ENCODE measurements around the gene PIM1. TPM values are rescaled to one million over a fixed set of nuclear protein-coding genes. Genes with fewer than 3 reads are reported as not detected.
"Not testable (repeated sequence)": the region's sequence is repeated elsewhere in the genome, so short reads cannot be mapped to it uniquely, and the experiment has no call there.

The PIM1 gene
- total RNA-seq, 2 experiments from 2014 or later = 24.7 to 31.4 TPM

- peak; percentile 37 for DNase-seq (ENCODE audit: low spot score)
- no peak overlapping the region for H3K27ac ChIP-seq (ENCODE audit: low read depth, low read length, poor library complexity, severe bottlenecking)
- TF ChIP-seq CTCF (conservative IDR thresholded peaks at IDR 0.05; ENCODE audit: low read length) = no peak
- no peak for TF ChIP-seq EZH2phosphoT487 (IDR thresholded peaks at IDR 0.05; ENCODE audit: borderline replicate concordance, low read depth, low read length)
- no peaks in the 10 kb centered on the region for H3K9me3 ChIP-seq (ENCODE audit: low read length)
- no peaks in the 10 kb centered on the region for H3K79me2 ChIP-seq (ENCODE audit: insufficient read depth, low read depth, low read length)
- no peaks in the 10 kb centered on the region for H3K9me2 ChIP-seq (ENCODE audit: insufficient read depth, low read length)
- BruUV-seq (replicated peaks) = no TSS peak
- H3K4me3 ChIP-seq (ENCODE audit: low read depth, low read length, poor library complexity, severe bottlenecking) = no peak overlapping the region
- H3K4me2 ChIP-seq (ENCODE audit: low read length) = no peak overlapping the region
- POLR2A ChIA-PET = no interaction called here
- H3K4me1 ChIP-seq (ENCODE audit: insufficient read depth, low read length, poor library complexity, severe bottlenecking) = no peaks in the 10 kb centered on the region
- intact Hi-C loops (cut with micrococcal nuclease; ENCODE audit: unreplicated experiment) = no loop called here
- no peaks in the 10 kb centered on the region for H4K20me1 ChIP-seq (ENCODE audit: insufficient read depth, low read length)
- CTCF ChIA-PET (ENCODE audit: unreplicated experiment) = no interaction called here
- no peak overlapping the region for H2AFZ ChIP-seq (ENCODE audit: low read length)
- no peaks in the 10 kb centered on the region for H3K36me3 ChIP-seq (ENCODE audit: insufficient read depth, low read length)
Observed at GRCh38 chr6:37182736-37183590, 13.0 kb downstream of the PIM1 start.

- DNase-seq (ENCODE audit: low spot score); H3K4me2 ChIP-seq (ENCODE audit: low read length); H2AFZ ChIP-seq (ENCODE audit: low read length); H3K9me2 ChIP-seq (ENCODE audit: insufficient read depth, low read length); H3K27ac ChIP-seq (ENCODE audit: low read depth, low read length, poor library complexity, severe bottlenecking); BruUV-seq (replicated peaks); H3K9me3 ChIP-seq (ENCODE audit: low read length); H3K36me3 ChIP-seq (ENCODE audit: insufficient read depth, low read length); H3K4me1 ChIP-seq (ENCODE audit: insufficient read depth, low read length, poor library complexity, severe bottlenecking); H3K4me3 ChIP-seq (ENCODE audit: low read depth, low read length, poor library complexity, severe bottlenecking); intact Hi-C loops (cut with micrococcal nuclease; ENCODE audit: unreplicated experiment); H3K79me2 ChIP-seq (ENCODE audit: insufficient read depth, low read depth, low read length); H4K20me1 ChIP-seq (ENCODE audit: insufficient read depth, low read length): not testable (repeated sequence)
- POLR2A ChIA-PET = interaction anchor here (0.7 kb wide), 1 partner anchor 156 kb away, joined by 4 read pairs; no protein-coding TSS in a partner anchor
- CTCF ChIA-PET (ENCODE audit: unreplicated experiment) = interaction anchor here (0.6 kb wide), 1 partner anchor 352 kb away, joined by 7 read pairs; no protein-coding TSS in a partner anchor
Observed at GRCh38 chr6:37185949-37186720, 16.2 kb downstream of the PIM1 start.

GRCh38 chr6:37187321-37188022 is 17.5 kb downstream of the PIM1 start:
- Histone ChIP-seq H3K79me2 (ENCODE audit: insufficient read depth, low read depth, low read length) (no peaks in the 10 kb centered on the region), H4K20me1 (ENCODE audit: insufficient read depth, low read length) (no peaks in the 10 kb centered on the region), H3K4me2 (ENCODE audit: low read length) (no peak overlapping the region), H2AFZ (ENCODE audit: low read length) (no peak overlapping the region), H3K9me2 (ENCODE audit: insufficient read depth, low read length) (no peaks in the 10 kb centered on the region), H3K27ac (ENCODE audit: low read depth, low read length, poor library complexity, severe bottlenecking) (no peak overlapping the region), H3K36me3 (ENCODE audit: insufficient read depth, low read length) (no peaks in the 10 kb centered on the region), H3K4me3 (ENCODE audit: low read depth, low read length, poor library complexity, severe bottlenecking) (no peak overlapping the region), H3K4me1 (ENCODE audit: insufficient read depth, low read length, poor library complexity, severe bottlenecking) (no peaks in the 10 kb centered on the region), H3K9me3 (ENCODE audit: low read length) (no peaks in the 10 kb centered on the region)
- no peak for DNase-seq (ENCODE audit: low spot score)
- POLR2A ChIA-PET = no interaction called here
- CTCF ChIA-PET (ENCODE audit: unreplicated experiment) = no interaction called here
- TF ChIP-seq EZH2phosphoT487 (IDR thresholded peaks at IDR 0.05; ENCODE audit: borderline replicate concordance, low read depth, low read length) (no peak), CTCF (conservative IDR thresholded peaks at IDR 0.05; ENCODE audit: low read length) (no peak)
- intact Hi-C loops (cut with micrococcal nuclease; ENCODE audit: unreplicated experiment) = no loop called here
- no TSS peak for BruUV-seq (replicated peaks)
